GM20000 (cell line): ENCODE results near the gene B3GNT3.

Experiments
- DNase-seq: peaks from one replicate; pipeline ENCODE4 v3.0.0; 2012; ENCODE audit warnings: low spot score
- TF ChIP-seq, protein P1 (sequence below): IDR thresholded peaks from 2 replicates; pipeline ENCODE4 v1.5.1; 2012; ENCODE audit warnings: mild to moderate bottlenecking, control low read depth; ENCODE audit errors: extremely low read depth, missing control alignments

Gene B3GNT3

DNA sequence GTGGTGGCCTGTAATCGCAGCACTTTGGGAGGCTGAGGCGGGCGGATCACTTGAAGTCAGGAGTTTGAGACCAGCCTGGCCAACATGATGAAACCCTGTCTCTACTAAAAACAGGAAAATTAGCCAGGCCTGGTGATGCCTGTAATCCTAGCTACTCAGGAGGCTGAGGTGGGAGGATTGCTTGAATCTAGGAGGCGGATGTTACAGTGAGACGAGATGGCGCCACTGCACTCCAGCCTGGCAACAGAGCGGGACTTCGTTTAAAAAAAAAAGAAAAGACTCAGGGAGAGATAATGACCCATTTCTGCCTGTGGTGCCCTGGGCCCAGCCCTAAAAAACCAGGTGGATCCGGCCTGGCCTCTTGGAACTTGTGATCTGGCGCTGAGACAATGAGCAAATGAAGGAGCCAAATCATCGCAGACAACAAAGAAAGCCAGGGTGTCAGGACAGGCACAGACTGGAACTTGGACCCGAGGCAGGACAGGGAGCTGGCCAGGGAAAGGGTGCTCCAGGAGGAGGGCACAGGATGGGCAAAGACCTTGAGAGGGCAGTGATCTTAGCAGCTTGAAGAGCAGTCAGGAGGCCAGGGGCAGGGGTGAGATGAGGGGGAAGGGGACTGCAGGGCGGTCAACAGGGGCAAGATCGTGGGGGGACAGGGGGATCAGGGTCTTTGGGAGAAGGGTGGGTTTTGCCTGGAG is 53.8 kb downstream of the B3GNT3 start:
- TF ChIP-seq, protein P1, sequence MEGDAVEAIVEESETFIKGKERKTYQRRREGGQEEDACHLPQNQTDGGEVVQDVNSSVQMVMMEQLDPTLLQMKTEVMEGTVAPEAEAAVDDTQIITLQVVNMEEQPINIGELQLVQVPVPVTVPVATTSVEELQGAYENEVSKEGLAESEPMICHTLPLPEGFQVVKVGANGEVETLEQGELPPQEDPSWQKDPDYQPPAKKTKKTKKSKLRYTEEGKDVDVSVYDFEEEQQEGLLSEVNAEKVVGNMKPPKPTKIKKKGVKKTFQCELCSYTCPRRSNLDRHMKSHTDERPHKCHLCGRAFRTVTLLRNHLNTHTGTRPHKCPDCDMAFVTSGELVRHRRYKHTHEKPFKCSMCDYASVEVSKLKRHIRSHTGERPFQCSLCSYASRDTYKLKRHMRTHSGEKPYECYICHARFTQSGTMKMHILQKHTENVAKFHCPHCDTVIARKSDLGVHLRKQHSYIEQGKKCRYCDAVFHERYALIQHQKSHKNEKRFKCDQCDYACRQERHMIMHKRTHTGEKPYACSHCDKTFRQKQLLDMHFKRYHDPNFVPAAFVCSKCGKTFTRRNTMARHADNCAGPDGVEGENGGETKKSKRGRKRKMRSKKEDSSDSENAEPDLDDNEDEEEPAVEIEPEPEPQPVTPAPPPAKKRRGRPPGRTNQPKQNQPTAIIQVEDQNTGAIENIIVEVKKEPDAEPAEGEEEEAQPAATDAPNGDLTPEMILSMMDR, result no peak
- DNase-seq, result no peak

DNA sequence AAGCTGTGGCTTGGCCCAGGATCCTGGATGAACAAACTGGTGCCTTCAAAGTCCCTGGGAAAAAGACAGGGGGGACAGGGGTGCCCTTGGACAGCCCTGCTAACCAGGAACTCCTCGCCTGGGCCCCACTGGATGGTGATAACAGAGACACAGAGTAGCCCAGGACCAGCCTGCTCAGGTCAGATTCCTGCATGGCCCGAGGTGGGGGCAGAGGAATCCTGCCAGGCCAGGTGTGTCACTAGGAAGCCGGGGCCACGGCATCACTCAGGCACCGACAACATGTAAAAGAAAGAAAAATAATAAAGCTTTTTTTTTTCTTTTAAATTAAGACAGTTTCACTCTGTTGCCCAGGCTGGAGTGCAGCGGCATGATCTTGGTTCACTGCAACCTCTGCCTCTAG is 59.1 kb downstream of the B3GNT3 start:
- no peak for DNase-seq
- TF ChIP-seq, protein P1, result no peak

DNA sequence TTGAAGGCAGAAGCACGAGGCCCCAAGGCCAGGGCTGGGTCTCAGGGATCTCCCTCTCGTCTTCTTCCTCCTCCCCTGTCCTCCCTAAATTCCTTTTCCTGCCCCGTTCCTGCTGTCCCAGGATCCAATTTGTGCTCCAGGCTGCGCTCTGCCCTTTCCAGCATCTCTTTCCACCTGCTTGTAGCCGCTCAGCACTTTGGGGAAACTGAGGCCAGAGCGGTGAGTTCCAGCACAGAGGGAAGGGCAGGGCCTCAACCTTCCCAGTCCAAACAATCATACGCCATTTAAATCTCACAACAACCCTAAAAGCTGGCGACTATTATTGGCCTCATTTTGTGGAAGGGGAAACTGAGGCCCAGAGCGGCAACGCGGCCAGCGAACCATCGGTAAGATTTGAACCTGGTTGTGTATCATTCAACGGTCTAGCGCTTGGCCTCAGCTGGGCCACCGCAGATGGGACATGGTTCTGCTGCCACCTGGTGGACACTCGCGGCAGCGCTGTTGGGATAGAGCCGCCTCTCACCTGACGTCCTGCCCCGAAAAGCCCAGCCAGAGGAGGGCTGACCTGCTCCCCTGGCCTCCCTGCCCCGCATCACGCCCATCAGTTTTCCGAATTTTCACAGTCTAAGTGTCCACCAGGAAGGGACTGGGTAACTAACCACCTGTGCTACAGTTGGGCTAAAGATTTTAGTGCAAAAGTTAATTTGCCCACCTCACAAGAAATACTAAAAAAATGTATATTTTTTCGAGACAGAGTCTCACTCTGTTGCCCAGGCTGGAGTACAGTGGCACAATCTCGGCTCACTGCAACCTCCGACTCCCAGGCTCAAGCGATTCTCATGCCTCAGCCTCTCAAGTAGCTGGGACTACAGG is 60.6 kb downstream of the B3GNT3 start:
- peak; percentile 83 for DNase-seq
- TF ChIP-seq, protein P1, result peak; percentile 98

DNA sequence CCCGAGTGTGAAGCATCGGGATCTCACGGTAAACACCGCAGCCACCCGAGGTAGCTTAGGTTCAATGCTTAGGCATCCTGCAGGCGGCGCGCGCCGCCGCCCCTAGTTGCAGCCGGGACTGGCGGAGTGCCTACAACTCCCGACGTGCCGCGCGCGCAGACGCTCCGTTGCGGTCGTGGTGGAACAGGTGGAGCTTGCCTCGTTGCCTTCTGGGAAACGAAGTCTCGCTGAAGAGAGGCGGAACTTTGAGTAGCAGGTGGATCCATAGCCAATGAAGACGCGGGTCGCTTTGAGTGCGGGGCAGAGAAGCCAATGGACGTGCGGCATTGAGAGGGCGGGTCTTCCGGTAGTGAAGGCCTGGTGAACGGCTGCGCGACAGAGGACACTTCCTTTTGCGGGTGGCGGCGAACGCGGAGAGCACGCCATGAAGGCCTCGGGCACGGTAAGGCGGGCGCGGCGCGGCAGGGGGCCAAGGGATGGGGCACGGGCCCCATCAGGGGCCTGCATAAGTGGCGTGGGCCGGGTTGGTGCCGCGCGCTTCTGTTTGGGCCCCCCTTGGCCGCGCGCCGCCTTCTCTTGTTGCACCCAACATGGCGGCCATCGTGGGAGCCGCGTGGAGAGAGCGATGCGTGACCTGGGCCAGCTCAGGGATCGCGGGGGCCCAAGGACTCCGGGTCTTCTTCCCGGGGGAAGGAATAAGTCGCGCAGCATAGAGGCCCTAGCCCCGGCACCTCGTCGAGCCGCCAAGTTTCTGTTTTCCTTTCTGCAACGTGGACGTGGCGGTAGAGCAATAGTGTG is 64.8 kb downstream of the B3GNT3 start, which contains the start of gene RPL18A:
Gene RPL18A (plus strand): TSS at position 378 of the 798 bp plus-strand sequence. CDS start 47 bp downstream, at position 425.
- TF ChIP-seq, protein P1, result peak; percentile 88
- DNase-seq, result peak; percentile 97

DNA sequence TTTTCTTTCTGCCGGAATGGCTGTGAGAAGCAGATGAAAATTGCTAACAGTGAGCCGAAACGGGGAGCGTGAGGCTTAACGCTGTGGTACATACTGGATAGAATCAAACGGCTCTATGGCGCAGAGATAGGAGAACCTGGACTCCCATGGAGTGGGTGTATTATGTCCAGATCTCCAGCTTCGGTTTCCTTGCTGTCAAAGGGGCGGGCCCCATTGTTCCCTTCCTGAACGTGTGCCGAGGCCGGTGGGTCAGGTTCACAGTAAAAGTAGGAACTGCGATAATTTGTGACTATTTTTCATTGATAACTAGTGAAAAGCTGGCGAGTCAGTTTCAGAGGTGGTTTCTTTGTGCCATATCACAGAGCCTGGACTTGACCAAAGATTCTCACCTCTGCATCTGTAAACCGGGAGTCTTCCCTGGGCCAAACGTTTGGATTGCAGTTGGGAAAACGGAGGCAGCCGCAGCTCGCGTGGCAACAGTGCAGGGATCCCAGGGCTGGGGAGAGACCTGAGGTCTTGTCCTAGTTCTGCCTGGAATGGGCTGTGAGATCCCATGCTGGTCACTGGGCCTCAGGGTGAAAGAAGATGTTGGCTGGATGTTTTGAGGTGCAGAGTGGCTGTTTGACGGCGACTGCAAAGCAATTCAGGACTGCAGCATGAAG is 65.5 kb downstream of the B3GNT3 start:
- TF ChIP-seq, protein P1, result no peak
- no peak for DNase-seq

DNA sequence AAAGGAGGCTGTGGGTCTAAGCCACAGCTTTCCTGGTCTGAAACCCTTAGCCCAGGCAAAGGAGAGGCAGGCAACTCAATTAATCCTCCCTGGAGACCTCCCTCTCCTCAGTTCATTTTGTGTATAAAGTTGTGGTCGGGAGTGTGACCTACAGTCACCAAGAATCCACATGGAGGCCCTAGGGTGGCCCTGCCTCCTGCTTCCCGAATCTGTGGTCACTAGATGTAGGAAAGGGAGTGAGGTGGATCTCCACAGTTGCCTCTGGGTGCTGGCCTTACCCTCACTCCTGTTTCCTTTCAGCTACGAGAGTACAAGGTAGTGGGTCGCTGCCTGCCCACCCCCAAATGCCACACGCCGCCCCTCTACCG is 66.0 kb downstream of the B3GNT3 start:
- DNase-seq, result no peak
- TF ChIP-seq, protein P1, result no peak
